Astrocyte of the spinal cord (primary cell): ENCODE data around the gene ZKSCAN2.

Experiments used
- DNase-seq: peaks from one replicate; pipeline ENCODE4 v3.0.0; 2011; ENCODE audit warnings: low read depth, low spot score
- H3K4me3 ChIP-seq: 2 replicates; pipeline ENCODE4 v1.5.1; 2011; ENCODE audit warnings: low read depth, mild to moderate bottlenecking, low read length, moderate library complexity
- CTCF ChIP-seq: IDR thresholded peaks from 2 replicates; pipeline ENCODE4 v1.5.1; 2012; ENCODE audit warnings: low read depth, mild to moderate bottlenecking, low read length, inconsistent platforms
- in situ Hi-C: cut with HindIII; loops from 2 replicates; pipeline ENCODE4 v1.10.0; 2017; ENCODE audit warnings: low sequenced_read_pairs

Gene ZKSCAN2

DNA sequence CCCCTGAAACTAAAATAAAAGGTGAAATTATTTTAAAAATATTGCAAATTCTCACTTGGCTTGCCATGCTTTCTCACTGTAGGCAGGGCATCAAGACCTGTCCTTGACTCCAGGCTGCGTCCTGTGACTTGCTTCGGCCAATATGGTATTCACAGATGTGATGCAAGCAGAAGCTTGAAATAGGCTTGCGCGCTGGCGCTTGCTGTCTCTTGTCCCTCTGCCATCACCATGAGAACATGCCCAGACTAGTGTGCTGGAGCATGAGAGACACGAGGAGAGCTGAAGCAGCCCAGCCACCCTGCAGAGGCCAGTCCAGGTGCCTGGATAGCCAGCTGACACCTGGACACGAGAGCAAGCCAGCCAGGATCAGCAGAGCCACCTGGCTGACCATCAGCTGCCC, 21.8 kb upstream of the ZKSCAN2 start:
- TF ChIP-seq CTCF, result no peak
- H3K4me3 ChIP-seq, result no peak overlapping the region
- in situ Hi-C loops, result no loop called here
- no peak for DNase-seq

GRCh38 chr16:25271421-25271820, 13.8 kb upstream of the ZKSCAN2 start:
- in situ Hi-C loops, result no loop called here

DNA sequence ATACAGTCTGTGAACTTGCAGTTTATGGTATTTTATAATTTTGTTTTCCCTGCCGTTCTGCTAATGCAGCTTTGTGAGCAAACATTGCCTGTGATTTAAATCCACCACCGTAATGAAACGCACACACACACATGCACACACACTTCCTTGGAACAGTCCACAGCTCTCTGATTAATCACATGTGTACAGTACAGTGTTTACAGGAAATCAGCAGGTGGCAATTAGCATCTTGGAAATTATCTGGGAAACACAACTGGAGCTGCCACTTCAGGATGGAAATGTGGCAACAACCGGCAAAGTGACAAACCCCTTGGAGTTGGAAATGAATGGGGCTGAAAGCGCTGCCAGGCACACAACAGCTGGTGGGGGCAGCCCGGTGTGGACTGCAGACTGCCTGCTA, 12.9 kb upstream of the ZKSCAN2 start:
- no peak overlapping the region for H3K4me3 ChIP-seq
- no peak for DNase-seq
- no peak for TF ChIP-seq CTCF
- in situ Hi-C loops, result no loop called here

More at GRCh38 chr16:25271421-25271820, 13.8 kb upstream of the ZKSCAN2 start:
- TF ChIP-seq CTCF, result no peak
- DNase-seq, result no peak
- H3K4me3 ChIP-seq, result no peak overlapping the region

- TF ChIP-seq CTCF, result no peak
- DNase-seq, result no peak
- in situ Hi-C loops, result no loop called here
- H3K4me3 ChIP-seq, result no peak overlapping the region
These were observed 12.2 kb upstream of the ZKSCAN2 start for GRCh38 chr16:25269879-25270278.

- no peak for DNase-seq
- TF ChIP-seq CTCF, result no peak
- in situ Hi-C loops, result no loop called here
- H3K4me3 ChIP-seq, result no peak overlapping the region
These were observed 8.3 kb upstream of the ZKSCAN2 start for GRCh38 chr16:25265968-25266367.

- TF ChIP-seq CTCF, result no peak
- DNase-seq, result peak; percentile 13
- in situ Hi-C loops, result no loop called here
- H3K4me3 ChIP-seq, result no peak overlapping the region
These were observed 7.0 kb upstream of the ZKSCAN2 start for GRCh38 chr16:25264597-25264996.

GRCh38 chr16:25260416-25260815, 2.8 kb upstream of the ZKSCAN2 start:
- DNase-seq, result no peak
- no peak overlapping the region for H3K4me3 ChIP-seq
- TF ChIP-seq CTCF, result no peak
- in situ Hi-C loops, result no loop called here
